Common myeloid progenitor, CD34-positive (primary cell): ENCODE data around the gene AKAP3.

ENCODE experiments used
- CTCF ChIA-PET: fragments of 350-600 bp; sonication (Branson Sonifier 250); formaldehyde crosslinking; loops from one replicate; lab custom pipeline; 2021; ENCODE audit warnings: antibody characterized with exemption; lab: Charles Lee
- POLR2A ChIA-PET: fragments of 350-600 bp; sonication (Branson Sonifier 250); formaldehyde crosslinking; loops from one replicate; lab custom pipeline; 2021; ENCODE audit warnings: antibody characterized with exemption; lab: Charles Lee
- DNase-seq, 3 donors: peaks; one replicate each; pipeline versions ENCODE4 v3.0.0 to v3.0.0-alpha.2; 2013
- H3K27ac ChIP-seq, 2 experiments: 1 replicate in 1 of 2; 2 replicates in 1 of 2; pipeline ENCODE4 v1.7.0; 2013; ENCODE audit warnings: inconsistent platforms in 2 of 2, low read length in 2 of 2, mild to moderate bottlenecking in 2 of 2, low read depth in 1 of 2, moderate library complexity in 1 of 2; ENCODE audit not compliant: severe bottlenecking in 2 of 2, insufficient read depth in 1 of 2, poor library complexity in 1 of 2
- H3K27me3 ChIP-seq, 5 experiments: replicated peaks in 2 of 5; 1 replicate in 3 of 5; 2 replicates in 2 of 5; pipeline versions ENCODE4 v1.6.1 to v1.7.0; 2013; ENCODE audit warnings: low read length in 4 of 5, mild to moderate bottlenecking in 2 of 5, moderate library complexity in 2 of 5, inconsistent platforms in 1 of 5; ENCODE audit not compliant: insufficient read depth in 5 of 5, control insufficient read depth in 4 of 5
- H3K36me3 ChIP-seq, 4 experiments: 1 replicate in 2 of 4; 2 replicates in 2 of 4; pipeline versions ENCODE4 v1.6.1 to v1.7.0; 2013; ENCODE audit warnings: low read length in 3 of 4, control low read depth in 1 of 4, mild to moderate bottlenecking in 1 of 4; ENCODE audit not compliant: control insufficient read depth in 4 of 4, insufficient read depth in 4 of 4
- H3K4me1 ChIP-seq, 4 experiments: 1 replicate in 3 of 4; 2 replicates in 1 of 4; pipeline versions ENCODE4 v1.6.1 to v1.7.1; 2013; ENCODE audit warnings: low read length in 3 of 4, mild to moderate bottlenecking in 3 of 4, control low read depth in 1 of 4, inconsistent platforms in 1 of 4, moderate library complexity in 1 of 4; ENCODE audit not compliant: control insufficient read depth in 4 of 4, insufficient read depth in 4 of 4; ENCODE audit errors: control extremely low read depth in 1 of 4
- H3K4me3 ChIP-seq, 7 experiments: 1 replicate in 4 of 7; 2 replicates in 3 of 7; pipeline versions ENCODE4 v1.5.1 to v1.7.0; 2013; ENCODE audit warnings: mild to moderate bottlenecking in 7 of 7, low read length in 6 of 7, moderate library complexity in 6 of 7, inconsistent platforms in 2 of 7, low read depth in 2 of 7, control low read depth in 1 of 7; ENCODE audit not compliant: insufficient read depth in 4 of 7, control insufficient read depth in 1 of 7; ENCODE audit errors: extremely low read depth in 1 of 7
- H3K9me3 ChIP-seq, 5 experiments: 1 replicate in 4 of 5; 2 replicates in 1 of 5; pipeline versions ENCODE4 v1.6.1 to v1.7.1; 2013; ENCODE audit warnings: low read length in 4 of 5, mild to moderate bottlenecking in 2 of 5, inconsistent platforms in 1 of 5, low read depth in 1 of 5, moderate library complexity in 1 of 5; ENCODE audit not compliant: control insufficient read depth in 4 of 5, insufficient read depth in 2 of 5; ENCODE audit errors: control extremely low read depth in 1 of 5
- WGBS: methylation state at CpG from one replicate; pipeline ENCODE4 v1.1.5; 2013; ENCODE audit not compliant: insufficient coverage; 5-methylcytosine and 5-hydroxymethylcytosine counted together

AKAP3 gene

GRCh38 chr12:4663971-4664505 is 15.2 kb upstream of the AKAP3 start:
- no peak for DNase-seq
- peaks cover 33 to 87% (median 61%) of the 10 kb centered on the region in 4 experiments for H3K36me3 ChIP-seq
- no peak overlapping the region for H3K27ac ChIP-seq
- H3K4me1 ChIP-seq: peaks cover 0 to 2% (median 0%) of the 10 kb centered on the region in 4 experiments
- no peak overlapping the region for H3K4me3 ChIP-seq
- CTCF ChIA-PET: interaction anchor here (1.0 kb wide), 1 partner anchor 47 kb away, joined by 5 read pairs; no protein-coding TSS in a partner anchor
- no peaks in the 10 kb centered on the region for H3K9me3 ChIP-seq
- POLR2A ChIA-PET: no interaction called here
- WGBS: 72% methylated on average over 3 of the region's 3 CpGs
- H3K27me3 ChIP-seq: no peaks in the 10 kb centered on the region

DNA sequence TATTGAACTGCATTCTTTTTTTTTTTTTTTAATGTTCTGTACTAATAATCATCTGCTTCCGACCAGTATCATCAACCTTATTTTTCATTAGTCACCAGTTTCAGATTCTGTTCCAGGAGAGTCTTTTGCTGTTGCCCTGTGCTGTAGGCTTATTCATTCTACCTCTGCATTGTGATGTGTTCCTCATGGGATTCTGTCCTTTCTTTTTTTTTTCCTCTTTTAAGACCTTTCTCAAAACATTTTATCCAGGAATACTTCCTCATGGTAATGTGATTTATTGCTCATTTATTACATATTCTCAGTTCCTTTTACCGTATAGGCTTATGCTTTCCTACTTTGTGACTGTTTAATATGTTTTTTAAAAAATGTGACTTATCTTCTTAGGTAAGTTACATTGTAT is 4.8 kb upstream of the AKAP3 start:
- H3K27me3 ChIP-seq: no peaks in the 10 kb centered on the region
- no peaks in the 10 kb centered on the region for H3K9me3 ChIP-seq
- no peak for DNase-seq
- H3K36me3 ChIP-seq: peaks cover 11 to 41% (median 28%) of the 10 kb centered on the region in 4 experiments
- no peak overlapping the region for H3K4me3 ChIP-seq
- POLR2A ChIA-PET: no interaction called here
- CTCF ChIA-PET: no interaction called here
- H3K4me1 ChIP-seq: peaks cover 7 to 14% (median 11%) of the 10 kb centered on the region in 4 experiments
- no peak overlapping the region for H3K27ac ChIP-seq
- no CpG with 5 or more reads among the region's 2 CpGs for WGBS

- H3K27ac ChIP-seq: no peak overlapping the region
- peaks cover 11 to 37% (median 27%) of the 10 kb centered on the region in 4 experiments for H3K36me3 ChIP-seq
- CTCF ChIA-PET: no interaction called here
- H3K4me1 ChIP-seq: peaks cover 9 to 19% (median 14%) of the 10 kb centered on the region in 4 experiments
- no peak for DNase-seq
- H3K27me3 ChIP-seq: no peaks in the 10 kb centered on the region
- no peaks in the 10 kb centered on the region for H3K9me3 ChIP-seq
- no peak overlapping the region for H3K4me3 ChIP-seq
- POLR2A ChIA-PET: no interaction called here
Observed at GRCh38 chr12:4653257-4653656, 4.4 kb upstream of the AKAP3 start.

GRCh38 chr12:4649358-4649661 is 459 bp upstream of the AKAP3 start:
- ChIA-PET CTCF (interaction anchor here (0.6 to 1.5 kb wide), 4 partner anchors 18 to 110 kb away, joined by 3 to 4 read pairs (median 3); no protein-coding TSS in a partner anchor), POLR2A (no interaction called here)
- H3K36me3 ChIP-seq: peaks cover 0 to 7% (median 3%) of the 10 kb centered on the region in 4 experiments
- H3K27ac ChIP-seq: peak overlapping the region; percentile 73 to 87
- no peaks in the 10 kb centered on the region for H3K27me3 ChIP-seq
- H3K9me3 ChIP-seq: no peaks in the 10 kb centered on the region
- no peak for DNase-seq
- H3K4me1 ChIP-seq: peaks cover 10 to 26% (median 20%) of the 10 kb centered on the region in 4 experiments
- peak overlapping the region; percentile 83 to 100 (median 90) for H3K4me3 ChIP-seq
- whole genome bisulfite sequencing: 0% methylated on average over 3 of the region's 6 CpGs

GRCh38 chr12:4648104-4648500 is 749 bp downstream of the AKAP3 start:
- H3K9me3 ChIP-seq: no peaks in the 10 kb centered on the region
- ChIA-PET POLR2A (no interaction called here), CTCF (interaction anchor here (0.7 to 1.7 kb wide), 3 partner anchors 10 to 173 kb away, joined by 3 to 5 read pairs (median 3); no protein-coding TSS in a partner anchor)
- H3K27me3 ChIP-seq: no peaks in the 10 kb centered on the region
- WGBS: 55% methylated on average over 2 of the region's 4 CpGs
- peaks cover 10 to 26% (median 20%) of the 10 kb centered on the region in 4 experiments for H3K4me1 ChIP-seq
- peaks cover 0 to 3% (median 0%) of the 10 kb centered on the region in 4 experiments for H3K36me3 ChIP-seq
- DNase-seq: peak; percentile 48 to 85 (median 79)
- H3K27ac ChIP-seq: peak overlapping the region in 1 of 2 experiments; percentile 87
- peak overlapping the region; percentile 83 to 100 (median 92) for H3K4me3 ChIP-seq

DNA sequence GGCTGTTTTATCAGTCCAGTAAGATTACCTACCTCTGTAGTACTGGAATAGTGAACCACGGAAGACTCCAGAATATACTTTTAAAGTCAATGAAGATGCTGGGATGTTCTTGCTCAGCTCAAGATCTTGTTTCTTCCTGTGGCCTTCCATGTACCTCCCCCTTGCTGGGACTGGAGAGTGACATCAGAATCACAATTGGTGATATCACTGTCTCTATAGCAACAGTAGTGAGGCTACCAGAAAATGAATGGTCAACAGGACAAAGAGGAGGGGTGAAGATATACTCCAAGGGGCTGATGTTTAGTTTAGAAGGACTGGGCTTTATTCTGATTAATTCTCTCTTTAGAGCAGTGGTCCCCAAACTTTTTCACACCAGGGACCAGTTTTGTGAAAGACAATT is 3.8 kb downstream of the AKAP3 start:
- Histone ChIP-seq H3K4me1 (peaks cover 7 to 20% (median 15%) of the 10 kb centered on the region in 4 experiments), H3K27me3 (no peaks in the 10 kb centered on the region), H3K4me3 (no peak overlapping the region), H3K9me3 (no peaks in the 10 kb centered on the region), H3K27ac (no peak overlapping the region), H3K36me3 (no peaks in the 10 kb centered on the region)
- ChIA-PET CTCF (interaction anchor here (1.8 kb wide), 1 partner anchor 39 kb away, joined by 4 read pairs; no protein-coding TSS in a partner anchor), POLR2A (no interaction called here)
- 83% methylated on average over 1 of the region's 1 CpG for WGBS
- DNase-seq: no peak

DNA sequence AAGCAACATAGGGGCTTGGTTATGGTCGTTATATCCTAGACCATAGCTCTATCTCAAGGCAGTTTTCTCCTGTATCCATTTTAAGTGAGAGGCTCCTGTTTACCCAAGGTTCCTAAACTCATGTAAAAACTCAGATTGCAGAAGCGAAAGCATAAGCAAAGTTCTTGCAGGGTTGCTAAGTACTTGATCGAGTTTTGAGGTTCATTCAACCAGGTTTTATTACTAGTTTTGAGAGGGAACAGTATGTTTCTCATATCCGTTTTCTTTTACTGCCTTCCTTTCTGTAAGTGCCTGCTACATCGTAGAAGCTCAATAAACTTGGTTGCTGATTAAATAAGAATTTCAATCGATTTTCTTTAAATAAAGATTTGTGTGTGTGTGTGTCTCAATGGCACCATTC is 5.1 kb downstream of the AKAP3 start:
- Histone ChIP-seq H3K4me1 (peaks cover 0 to 12% (median 10%) of the 10 kb centered on the region in 4 experiments), H3K27me3 (no peaks in the 10 kb centered on the region), H3K27ac (no peak overlapping the region), H3K4me3 (no peak overlapping the region), H3K36me3 (no peaks in the 10 kb centered on the region), H3K9me3 (no peaks in the 10 kb centered on the region)
- no peak for DNase-seq
- 93% methylated on average over 6 of the region's 6 CpGs for WGBS
- ChIA-PET POLR2A (interaction anchor here (0.5 kb wide), 1 partner anchor 43 kb away, joined by 3 read pairs; no protein-coding TSS in a partner anchor), CTCF (interaction anchor here (1.8 kb wide), 1 partner anchor 37 kb away, joined by 4 read pairs; no protein-coding TSS in a partner anchor)
